GM18507 (cell line): ENCODE data around the gene TENT4A.
A peak's percentile ranks its signal among the peaks of the same experiment; 100 is the strongest.

Experiments
- DNase-seq: peaks from one replicate; pipeline ENCODE4 v3.0.0; 2011; ENCODE audit warnings: low read depth; ENCODE audit not compliant: insufficient read length; ENCODE audit errors: extremely low spot score
- FAIRE-seq: peaks from 2 replicates; lab custom pipeline; 2011; peaks lifted over from hg19 to GRCh38; lab: Jason Lieb, UNC

The TENT4A gene

GRCh38 chr5:6715758-6716628 is 2.8 kb downstream of the TENT4A start:
- DNase-seq (no peak), FAIRE-seq (peak; percentile 74)

GRCh38 chr5:6716629-6717149 is 3.5 kb downstream of the TENT4A start:
- DNase-seq (no peak), FAIRE-seq (no peak)

- DNase-seq (no peak), FAIRE-seq (no peak)
Measured at GRCh38 chr5:6717247-6717646, 4.0 kb downstream of the TENT4A start.

- no peak for FAIRE-seq
- no peak for DNase-seq
Measured at GRCh38 chr5:6717687-6718086, 4.5 kb downstream of the TENT4A start.

GRCh38 chr5:6718161-6718681 is 5.0 kb downstream of the TENT4A start:
- DNase-seq, result no peak
- no peak for FAIRE-seq

GRCh38 chr5:6718718-6719117 is 5.5 kb downstream of the TENT4A start:
- DNase-seq, result no peak
- no peak for FAIRE-seq

GRCh38 chr5:6719417-6719816 is 6.2 kb downstream of the TENT4A start:
- no peak for DNase-seq
- FAIRE-seq, result no peak

GRCh38 chr5:6719896-6720560 is 6.8 kb downstream of the TENT4A start:
- FAIRE-seq, result no peak
- DNase-seq, result no peak

- FAIRE-seq (no peak), DNase-seq (no peak)
Measured at GRCh38 chr5:6720561-6720921, 7.3 kb downstream of the TENT4A start.

GRCh38 chr5:6721442-6721841 is 8.2 kb downstream of the TENT4A start:
- no peak for FAIRE-seq

GRCh38 chr5:6722015-6722414 is 8.8 kb downstream of the TENT4A start:
- no peak for DNase-seq
- peak; percentile 53 for FAIRE-seq

More at GRCh38 chr5:6721442-6721841, 8.2 kb downstream of the TENT4A start:
- DNase-seq, result no peak

- DNase-seq, result no peak
Measured at GRCh38 chr5:6723122-6723815, 10.0 kb downstream of the TENT4A start.

GRCh38 chr5:6723816-6724300 is 10.6 kb downstream of the TENT4A start:
- DNase-seq, result no peak
- no peak for FAIRE-seq

More at GRCh38 chr5:6723122-6723815, 10.0 kb downstream of the TENT4A start:
- FAIRE-seq, result no peak

GRCh38 chr5:6724321-6724929 is 11.2 kb downstream of the TENT4A start:
- DNase-seq (no peak), FAIRE-seq (no peak)

- FAIRE-seq (no peak), DNase-seq (no peak)
Measured at GRCh38 chr5:6725421-6725820, 12.2 kb downstream of the TENT4A start.

- DNase-seq (no peak), FAIRE-seq (no peak)
Measured at GRCh38 chr5:6726006-6726405, 12.8 kb downstream of the TENT4A start.

GRCh38 chr5:6727231-6727630 is 14.0 kb downstream of the TENT4A start:
- no peak for FAIRE-seq

GRCh38 chr5:6728011-6728794 is 15.0 kb downstream of the TENT4A start:
- FAIRE-seq (peak; percentile 87), DNase-seq (peak; percentile 68)

More at GRCh38 chr5:6727231-6727630, 14.0 kb downstream of the TENT4A start:
- DNase-seq, result no peak

- no peak for DNase-seq
- FAIRE-seq, result no peak
Measured at GRCh38 chr5:6728795-6729183, 15.6 kb downstream of the TENT4A start.
